IPS DF 19.7 (cell line): ENCODE measurements around the gene INF2.
"Not testable (repeated sequence)": the region's sequence is repeated elsewhere in the genome, so short reads cannot be mapped to it uniquely, and the experiment has no call there.

Source experiments
- DNase-seq: peaks from one replicate; pipeline ENCODE4 v3.0.0-alpha.2; 2013; ENCODE audit warnings: low read depth, low spot score

The INF2 gene

DNA sequence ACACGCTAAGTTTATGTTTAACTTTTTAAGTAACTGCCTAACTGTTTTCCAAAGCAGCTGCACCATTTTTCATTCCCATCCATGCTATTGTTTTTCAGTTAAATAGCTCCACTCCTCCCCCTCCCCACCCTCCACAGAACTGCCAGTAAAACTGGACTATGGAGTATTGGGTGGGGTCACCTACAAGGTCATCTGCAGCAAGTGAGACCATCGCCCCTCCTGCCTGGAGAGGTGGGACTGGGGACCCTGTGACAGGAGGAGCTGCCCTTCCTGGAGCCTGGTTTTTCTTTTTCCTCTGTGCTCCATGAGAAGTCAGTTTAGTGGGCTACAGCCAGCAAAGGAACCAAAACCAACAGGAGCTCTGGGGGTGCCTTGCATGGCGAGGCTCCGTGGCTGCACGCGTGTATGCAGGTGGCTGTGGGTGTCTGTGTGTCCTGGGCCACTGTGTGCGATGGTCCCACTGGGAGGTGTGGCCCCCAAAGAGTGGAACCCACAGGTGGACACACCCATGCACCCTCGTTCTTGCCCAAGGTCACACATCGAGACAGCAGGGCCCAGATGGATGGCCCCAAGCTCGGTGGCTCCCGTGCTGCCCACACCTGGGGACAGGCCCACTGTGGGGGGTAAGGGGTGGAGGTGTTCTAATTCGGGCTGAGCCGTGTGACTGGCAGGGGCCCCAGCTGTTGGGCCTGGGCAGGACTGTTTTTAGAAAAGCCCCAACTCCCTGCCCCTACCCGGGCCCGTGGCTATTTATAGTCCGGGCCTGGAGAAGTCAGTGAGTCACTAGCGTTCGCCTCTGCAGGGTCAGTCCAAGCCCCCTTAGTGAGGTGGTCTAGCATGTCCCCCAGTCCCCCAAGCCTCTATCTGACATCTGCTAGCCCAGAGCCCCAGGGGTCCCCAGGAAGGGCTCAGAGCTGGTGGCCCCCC lies 32.4 kb downstream of the INF2 start:
- no peak for DNase-seq

- no peak for DNase-seq
Measured at GRCh38 chr14:104722938-104723650, 33.7 kb downstream of the INF2 start.

- DNase-seq, result no peak
Measured at GRCh38 chr14:104723651-104724406, 34.4 kb downstream of the INF2 start, which contains the start of gene ADSS1. ADSS1 (plus strand) TSS chr14:104724229; CDS start chr14:104724271, 42 bp downstream.

GRCh38 chr14:104724407-104724980 lies 35.1 kb downstream of the INF2 start:
- DNase-seq, result no peak

- peak; percentile 65 for DNase-seq
Measured at GRCh38 chr14:104724981-104725771, 35.8 kb downstream of the INF2 start.

GRCh38 chr14:104725772-104726548 lies 36.5 kb downstream of the INF2 start:
- DNase-seq, result no peak

- DNase-seq, result no peak
Measured at GRCh38 chr14:104726600-104727451, 37.4 kb downstream of the INF2 start.

DNA sequence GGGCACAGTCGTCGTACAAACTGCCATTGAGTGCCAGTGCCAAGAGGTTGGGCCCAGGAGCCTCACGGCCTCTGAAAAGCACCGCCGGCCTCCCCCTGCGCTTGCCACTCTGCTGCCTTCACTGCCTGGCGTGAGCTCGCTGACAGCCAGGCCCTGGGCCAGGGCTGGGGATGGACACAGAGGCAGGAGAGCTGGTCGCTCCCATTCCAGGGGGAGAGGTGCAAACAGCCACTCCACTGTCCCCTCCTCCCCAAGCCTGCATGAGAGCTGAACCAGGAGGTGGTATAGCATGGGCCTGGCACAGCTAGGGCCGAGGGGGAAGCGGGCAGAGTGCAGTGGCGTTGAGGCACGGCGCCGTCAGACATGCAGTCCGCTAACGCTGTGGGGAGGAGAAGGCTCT lies 39.2 kb downstream of the INF2 start:
- no peak for DNase-seq

DNA sequence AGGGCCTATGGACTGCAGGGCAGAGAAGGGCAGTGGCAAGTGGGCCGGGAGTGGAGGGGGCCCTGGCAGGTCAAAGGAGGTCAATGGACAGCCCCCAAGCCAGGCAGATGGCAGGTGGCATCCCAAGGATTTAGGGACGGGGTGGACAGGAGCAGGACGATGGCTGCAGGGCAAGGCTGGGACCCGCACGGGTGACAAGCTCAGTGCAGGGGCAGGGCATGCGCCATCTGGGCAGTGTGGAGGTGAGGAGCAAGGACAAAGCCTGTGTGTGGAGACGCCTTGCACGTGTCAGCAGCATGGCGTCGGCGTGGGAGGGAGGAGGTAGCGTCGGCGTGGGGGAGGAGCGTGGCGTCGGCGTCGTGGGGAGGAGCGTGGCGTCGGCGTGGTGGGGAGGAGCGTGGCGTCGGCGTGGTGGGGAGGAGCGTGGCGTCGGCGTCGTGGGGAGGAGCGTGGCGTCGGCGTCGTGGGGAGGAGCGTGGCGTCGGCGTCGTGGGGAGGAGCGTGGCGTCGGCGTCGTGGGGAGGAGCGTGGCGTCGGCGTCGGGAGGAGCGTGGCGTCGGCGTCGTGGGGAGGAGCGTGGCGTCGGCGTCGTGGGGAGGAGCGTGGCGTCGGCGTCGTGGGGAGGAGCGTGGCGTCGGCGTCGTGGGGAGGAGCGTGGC lies 39.9 kb downstream of the INF2 start:
- DNase-seq, result not testable (repeated sequence)

DNA sequence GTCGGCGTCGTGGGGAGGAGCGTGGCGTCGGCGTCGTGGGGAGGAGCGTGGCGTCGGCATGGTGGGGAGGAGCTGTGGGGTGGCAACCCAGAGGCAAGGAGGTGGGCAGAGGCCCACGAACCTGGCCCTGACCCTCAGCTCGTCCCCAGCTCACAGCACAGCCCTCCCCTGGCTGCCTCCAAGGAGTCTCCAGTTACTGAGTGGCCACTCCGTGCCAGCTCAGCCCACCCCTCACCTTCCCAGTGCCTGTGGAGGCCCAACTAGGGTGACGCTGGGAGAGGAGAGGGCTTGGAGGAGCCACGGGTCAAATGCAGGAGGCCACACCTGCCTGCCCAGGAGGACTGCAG lies 40.4 kb downstream of the INF2 start:
- no peak for DNase-seq

DNA sequence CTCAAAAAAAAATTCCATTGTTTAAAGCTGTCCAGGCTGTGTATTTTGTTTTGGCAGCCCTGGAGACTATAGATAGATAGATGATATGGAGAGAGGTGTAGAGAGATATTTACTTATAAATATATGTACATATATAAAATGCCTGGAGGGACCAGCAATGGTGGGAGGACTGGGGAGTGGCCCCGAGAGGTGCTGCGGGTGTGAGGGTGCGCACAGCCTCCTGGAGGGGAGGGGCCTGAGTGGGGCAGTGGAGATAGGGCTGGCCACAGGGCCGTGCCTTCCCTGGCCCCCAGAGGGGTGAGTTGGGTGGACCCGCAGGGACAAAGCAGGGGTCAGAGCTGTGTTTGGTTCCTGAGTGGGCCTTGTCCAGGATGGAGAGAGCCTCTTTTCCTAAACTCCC lies 41.1 kb downstream of the INF2 start:
- no peak for DNase-seq

- DNase-seq, result peak; percentile 33
Measured at GRCh38 chr14:104731320-104732294, 42.2 kb downstream of the INF2 start.

GRCh38 chr14:104732355-104732804 lies 43.0 kb downstream of the INF2 start:
- no peak for DNase-seq

GRCh38 chr14:104732931-104733681 lies 43.7 kb downstream of the INF2 start:
- no peak for DNase-seq

- DNase-seq, result no peak
Measured at GRCh38 chr14:104734051-104734587, 44.7 kb downstream of the INF2 start.

GRCh38 chr14:104734601-104734990 lies 45.2 kb downstream of the INF2 start:
- DNase-seq, result no peak
